ENCODE measurements around the gene CLEC17A.

CLEC17A gene

GRCh38 chr19:14649020-14649419, 66.1 kb downstream of the CLEC17A start:
- no peak for FAIRE-seq

GRCh38 chr19:14650161-14650560, 67.3 kb downstream of the CLEC17A start:
- FAIRE-seq (no peak), DNase-seq (ENCODE audit: low spot score) (no peak)

More at GRCh38 chr19:14649020-14649419, 66.1 kb downstream of the CLEC17A start:
- DNase-seq (ENCODE audit: low spot score): no peak

- DNase-seq (ENCODE audit: low spot score): no peak
- no peak for FAIRE-seq
Observed at GRCh38 chr19:14654786-14655560, 72.1 kb downstream of the CLEC17A start.

- no peak for DNase-seq (ENCODE audit: low spot score)
- FAIRE-seq: no peak
Observed at GRCh38 chr19:14655726-14656125, 72.8 kb downstream of the CLEC17A start.

GRCh38 chr19:14659874-14660489, 77.1 kb downstream of the CLEC17A start:
- no peak for DNase-seq (ENCODE audit: low spot score)
- no peak for FAIRE-seq

GRCh38 chr19:14661372-14661924, 78.6 kb downstream of the CLEC17A start:
- DNase-seq (ENCODE audit: low spot score): no peak
- no peak for FAIRE-seq
